Measurements from ENCODE around the gene IRX4.

DNA sequence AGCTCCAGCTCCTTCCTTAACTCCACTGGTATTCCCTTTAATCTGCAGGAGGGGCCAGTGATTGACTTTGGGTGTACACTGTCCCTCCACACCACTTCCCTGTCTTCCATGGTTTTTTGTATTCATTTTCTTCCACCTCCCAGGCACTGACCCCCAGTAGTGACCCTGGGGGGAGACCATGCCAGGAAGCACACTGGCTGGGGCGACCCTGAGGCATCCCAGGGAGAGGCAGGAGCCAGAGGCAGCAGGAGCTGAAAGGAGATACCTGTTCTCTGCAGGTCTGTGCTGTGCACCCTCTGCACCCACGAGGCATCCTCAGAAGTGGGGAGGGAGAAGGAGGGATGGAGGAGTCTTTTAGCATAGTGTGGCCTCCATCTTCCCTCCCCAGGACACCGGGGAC lies 27.6 kb downstream of the IRX4 start:
- TF ChIP-seq, protein P1, sequence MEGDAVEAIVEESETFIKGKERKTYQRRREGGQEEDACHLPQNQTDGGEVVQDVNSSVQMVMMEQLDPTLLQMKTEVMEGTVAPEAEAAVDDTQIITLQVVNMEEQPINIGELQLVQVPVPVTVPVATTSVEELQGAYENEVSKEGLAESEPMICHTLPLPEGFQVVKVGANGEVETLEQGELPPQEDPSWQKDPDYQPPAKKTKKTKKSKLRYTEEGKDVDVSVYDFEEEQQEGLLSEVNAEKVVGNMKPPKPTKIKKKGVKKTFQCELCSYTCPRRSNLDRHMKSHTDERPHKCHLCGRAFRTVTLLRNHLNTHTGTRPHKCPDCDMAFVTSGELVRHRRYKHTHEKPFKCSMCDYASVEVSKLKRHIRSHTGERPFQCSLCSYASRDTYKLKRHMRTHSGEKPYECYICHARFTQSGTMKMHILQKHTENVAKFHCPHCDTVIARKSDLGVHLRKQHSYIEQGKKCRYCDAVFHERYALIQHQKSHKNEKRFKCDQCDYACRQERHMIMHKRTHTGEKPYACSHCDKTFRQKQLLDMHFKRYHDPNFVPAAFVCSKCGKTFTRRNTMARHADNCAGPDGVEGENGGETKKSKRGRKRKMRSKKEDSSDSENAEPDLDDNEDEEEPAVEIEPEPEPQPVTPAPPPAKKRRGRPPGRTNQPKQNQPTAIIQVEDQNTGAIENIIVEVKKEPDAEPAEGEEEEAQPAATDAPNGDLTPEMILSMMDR (IDR thresholded peaks at IDR 0.05; ENCODE audit: insufficient read depth, low read depth, low read length): no peak
- no peak for TF ChIP-seq EZH2 (IDR thresholded peaks at IDR 0.05; ENCODE audit: insufficient read depth, low read length)
